ENCODE measurements around the gene TMEM181.
"Not testable (repeated sequence)": the region's sequence is repeated elsewhere in the genome, so short reads cannot be mapped to it uniquely, and the experiment has no call there.

The TMEM181 gene

DNA sequence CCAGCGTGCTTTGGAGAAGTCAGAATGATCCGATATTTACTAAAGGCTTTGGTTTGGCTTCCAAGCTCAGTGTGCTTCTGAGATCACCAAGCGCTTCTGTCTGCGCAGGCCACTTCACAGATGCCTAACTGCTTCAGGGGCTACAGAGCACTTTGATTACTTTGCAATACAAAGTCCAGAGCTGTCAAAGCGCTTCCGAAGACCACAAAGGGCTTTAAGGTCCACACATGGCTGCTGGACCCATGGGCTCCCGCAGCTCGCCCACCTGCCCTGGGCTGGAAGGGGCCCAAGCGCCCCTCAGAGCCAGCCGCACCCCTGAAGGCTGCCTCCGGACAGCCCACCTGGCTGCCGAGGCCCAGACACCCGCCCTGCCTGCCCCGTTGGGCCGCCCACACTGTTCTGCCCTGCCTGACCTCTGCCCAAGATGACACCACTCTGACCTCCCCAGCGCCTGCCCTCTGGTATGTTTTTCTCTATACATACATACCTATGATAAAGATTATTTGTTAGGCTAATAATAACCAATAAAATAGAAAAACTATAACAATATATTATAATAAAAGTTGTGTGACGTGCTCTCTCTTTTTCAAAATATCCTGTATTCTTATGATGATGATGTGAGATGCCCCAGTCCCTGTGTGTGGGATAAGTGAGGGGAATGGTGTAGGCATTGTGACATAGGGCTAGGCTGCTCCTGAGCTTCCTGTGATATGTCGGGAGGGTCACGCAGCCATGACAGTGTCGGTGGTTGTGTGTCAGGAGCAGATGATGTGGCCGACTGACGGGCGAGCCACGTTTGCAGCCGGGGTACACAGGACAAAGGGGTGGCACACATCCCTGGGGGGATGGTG, 62.0 kb downstream of the TMEM181 start:
- no peak for DNase-seq (ENCODE audit: low read depth, low spot score)

DNA sequence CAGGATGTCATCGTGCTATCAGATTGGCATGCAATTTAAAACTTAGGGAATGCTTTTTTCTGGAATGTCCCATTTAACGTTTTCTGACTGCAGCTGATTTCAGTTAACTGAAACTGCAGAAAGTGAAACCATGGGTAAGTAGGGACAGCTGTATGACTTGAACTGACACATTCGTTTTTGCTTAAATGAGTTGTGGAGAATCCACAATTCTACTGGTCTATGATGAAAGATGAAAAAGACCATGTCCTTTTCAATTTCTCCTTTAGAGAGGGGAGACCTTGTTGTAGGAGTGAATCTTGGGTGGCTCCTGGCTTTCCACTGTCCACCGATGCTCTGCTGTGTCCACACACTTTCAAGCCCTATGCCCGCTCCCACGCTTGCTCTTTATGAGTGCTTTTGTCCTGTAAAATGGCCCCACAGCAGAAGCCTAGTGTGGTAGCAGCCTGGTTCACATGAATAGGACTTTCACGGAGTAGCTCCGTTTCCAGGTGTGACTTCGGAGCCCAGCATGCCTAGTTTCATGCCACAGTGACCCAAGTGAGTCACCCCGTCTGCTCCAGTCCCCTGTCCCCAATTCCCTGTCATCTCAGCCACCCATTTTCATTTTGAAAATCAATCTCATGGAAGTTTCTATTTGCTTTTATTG, 62.8 kb downstream of the TMEM181 start:
- DNase-seq (ENCODE audit: low read depth, low spot score) = no peak

DNA sequence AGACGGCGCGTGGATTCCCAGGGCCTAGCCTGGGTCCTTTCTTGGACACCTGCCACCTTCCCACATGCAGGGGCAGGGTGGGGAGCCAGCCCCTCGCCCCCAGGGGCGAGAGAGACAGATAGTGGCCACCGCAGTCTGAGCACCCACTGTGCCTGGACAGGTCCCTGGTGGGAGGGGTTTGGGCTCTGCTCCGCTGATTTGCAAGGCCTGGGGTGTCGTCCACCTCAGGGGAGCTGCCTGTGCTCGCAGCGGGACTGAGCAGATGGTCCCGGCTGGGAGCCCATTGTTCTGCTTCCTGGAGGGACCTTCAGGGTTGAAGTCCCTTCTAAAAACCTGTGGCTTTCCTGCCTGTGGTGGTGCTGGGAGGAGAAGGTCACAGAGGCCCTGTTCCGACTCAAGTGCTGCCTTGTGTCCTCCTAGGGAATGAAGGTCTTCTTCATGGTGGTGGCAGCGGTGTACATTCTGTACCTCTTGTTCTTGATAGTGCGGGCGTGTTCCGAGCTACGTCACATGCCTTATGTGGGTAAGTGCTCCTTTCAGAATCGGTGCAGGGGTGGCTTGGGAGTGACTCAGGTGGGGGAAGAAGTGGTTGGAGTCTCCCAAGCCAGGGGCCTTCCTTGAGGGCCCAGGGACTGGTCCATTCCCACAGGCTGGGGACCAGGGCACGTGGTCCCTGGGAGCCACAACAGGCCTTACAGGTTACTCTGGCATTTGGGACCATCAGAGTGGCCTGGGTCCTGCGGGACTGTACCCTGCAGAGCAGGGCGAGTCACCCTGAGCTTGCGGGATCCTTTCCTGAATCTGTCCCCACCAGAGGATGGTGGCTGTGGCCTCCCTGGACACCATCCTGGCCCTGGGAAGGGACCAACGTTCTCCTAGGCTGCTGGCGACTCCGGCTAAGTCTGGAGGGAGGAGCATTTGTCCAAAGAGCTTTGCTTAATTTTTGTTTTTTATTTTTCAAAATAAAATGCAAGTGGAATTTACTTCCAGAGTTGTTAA, 65.1 kb downstream of the TMEM181 start:
- DNase-seq (ENCODE audit: low read depth, low spot score) = no peak

- no peak for DNase-seq (ENCODE audit: low read depth, low spot score)
Measured at GRCh38 chr6:158625881-158626305, 66.0 kb downstream of the TMEM181 start.

GRCh38 chr6:158626360-158627167, 66.7 kb downstream of the TMEM181 start:
- DNase-seq (ENCODE audit: low read depth, low spot score) = no peak

GRCh38 chr6:158627168-158627939, 67.5 kb downstream of the TMEM181 start:
- no peak for DNase-seq (ENCODE audit: low read depth, low spot score)

- no peak for DNase-seq (ENCODE audit: low read depth, low spot score)
Measured at GRCh38 chr6:158627940-158628211, 68.0 kb downstream of the TMEM181 start.

GRCh38 chr6:158628542-158628941, 68.7 kb downstream of the TMEM181 start:
- no peak for DNase-seq (ENCODE audit: low read depth, low spot score)

- DNase-seq (ENCODE audit: low read depth, low spot score) = no peak
Measured at GRCh38 chr6:158629367-158630221, 69.7 kb downstream of the TMEM181 start.

- no peak for DNase-seq (ENCODE audit: low read depth, low spot score)
Measured at GRCh38 chr6:158630938-158631616, 71.2 kb downstream of the TMEM181 start.

DNA sequence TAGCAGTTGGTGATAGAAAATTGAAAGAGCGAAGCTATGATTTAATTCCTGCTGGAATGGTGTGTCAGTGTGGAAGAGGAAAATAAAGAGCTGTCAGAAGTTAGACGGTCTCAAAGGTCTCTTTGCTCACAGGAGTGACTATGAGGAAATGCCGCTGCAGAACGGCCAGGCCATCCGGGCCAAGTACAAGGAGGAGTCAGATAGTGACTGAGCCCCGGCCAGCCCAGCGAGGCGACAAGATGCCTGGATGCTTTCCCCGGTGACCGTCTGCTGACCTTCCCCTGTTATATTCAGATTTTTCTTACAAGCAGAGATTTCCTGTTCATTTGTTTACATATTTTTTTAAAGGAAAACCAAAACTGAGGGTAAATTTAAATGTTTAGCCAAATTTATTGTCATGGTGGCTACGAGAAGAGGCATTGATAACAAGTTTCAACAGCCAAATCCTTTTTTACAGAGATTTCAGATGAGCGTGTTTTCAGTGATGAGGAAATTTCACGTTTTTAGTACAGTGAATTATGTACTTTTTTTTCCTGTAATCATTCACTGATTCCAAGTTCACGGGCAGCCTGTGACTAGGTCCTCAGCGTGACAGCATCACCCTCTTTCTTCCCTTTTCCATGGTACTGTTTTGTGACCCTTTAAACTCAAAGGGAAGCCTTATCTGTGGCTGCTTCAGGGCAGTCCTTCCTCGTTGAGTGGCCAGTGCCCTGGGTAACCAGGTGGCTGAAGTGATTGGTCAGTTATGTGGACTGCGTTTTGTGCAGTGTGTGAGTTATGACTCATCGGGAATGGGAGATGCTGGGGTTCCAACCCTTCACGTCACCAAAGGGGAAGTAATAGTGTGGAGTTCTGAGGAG, 72.0 kb downstream of the TMEM181 start:
- DNase-seq (ENCODE audit: low read depth, low spot score) = peak; percentile 64

DNA sequence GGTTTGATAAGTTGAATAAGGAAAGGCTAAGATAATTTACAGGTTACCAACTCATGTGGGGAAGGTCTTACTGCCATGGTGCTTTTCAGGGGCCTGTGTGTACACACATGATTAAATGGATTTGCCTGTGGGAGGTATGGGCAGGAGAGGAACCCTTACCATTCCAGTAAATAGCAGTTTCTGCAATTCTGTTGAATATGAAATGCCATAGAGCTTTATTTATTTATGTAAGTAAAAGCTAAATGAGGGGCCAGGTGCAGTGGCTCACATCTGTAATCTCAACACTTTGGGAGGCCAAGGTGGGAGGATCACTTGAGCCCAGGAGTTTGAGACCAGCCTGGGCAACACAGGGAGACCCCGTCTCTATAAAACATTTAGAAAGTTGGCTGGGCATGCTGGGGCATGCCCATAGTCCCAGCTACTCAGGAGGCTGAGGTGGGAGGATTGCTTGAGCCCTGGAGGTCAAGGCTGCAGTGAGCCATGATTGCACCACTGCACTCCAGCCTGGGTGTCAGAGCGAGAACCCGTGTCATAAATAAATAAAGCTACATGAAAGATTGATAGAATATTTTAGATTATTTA, 72.7 kb downstream of the TMEM181 start:
- DNase-seq (ENCODE audit: low read depth, low spot score) = not testable (repeated sequence)

- DNase-seq (ENCODE audit: low read depth, low spot score) = no peak
Measured at GRCh38 chr6:158633127-158633526, 73.2 kb downstream of the TMEM181 start.

- no peak for DNase-seq (ENCODE audit: low read depth, low spot score)
Measured at GRCh38 chr6:158634695-158635426, 75.0 kb downstream of the TMEM181 start.

GRCh38 chr6:158635427-158636073, 75.7 kb downstream of the TMEM181 start:
- no peak for DNase-seq (ENCODE audit: low read depth, low spot score)

GRCh38 chr6:158636778-158637177, 76.9 kb downstream of the TMEM181 start:
- no peak for DNase-seq (ENCODE audit: low read depth, low spot score)

Measured in brain pericyte (primary cell).